Pons (tissue), 1 donor: ENCODE measurements around the gene MKRN1.
"Not testable (repeated sequence)": the region's sequence is repeated elsewhere in the genome, so short reads cannot be mapped to it uniquely, and the experiment has no call there.

Experiments
- DNase-seq: peaks from one replicate; pipeline ENCODE4 v3.0.0-alpha.2; 2016; ENCODE audit warnings: low spot score

MKRN1 gene

GRCh38 chr7:140484951-140485499 lies 5.7 kb upstream of the MKRN1 start:
- DNase-seq = no peak

GRCh38 chr7:140484479-140484878 lies 5.2 kb upstream of the MKRN1 start:
- DNase-seq = no peak

- no peak for DNase-seq
Measured at GRCh38 chr7:140479739-140480084, 407 bp upstream of the MKRN1 start.

GRCh38 chr7:140478246-140479061 lies 851 bp downstream of the MKRN1 start:
- no peak for DNase-seq

GRCh38 chr7:140476698-140477261 lies 2.5 kb downstream of the MKRN1 start:
- DNase-seq = no peak

GRCh38 chr7:140475747-140476333 lies 3.5 kb downstream of the MKRN1 start:
- peak; percentile 45 for DNase-seq

GRCh38 chr7:140463111-140463510 lies 16.2 kb downstream of the MKRN1 start:
- DNase-seq = no peak

- DNase-seq = no peak
Measured at GRCh38 chr7:140458916-140459315, 20.4 kb downstream of the MKRN1 start.

GRCh38 chr7:140458201-140458600 lies 21.1 kb downstream of the MKRN1 start:
- no peak for DNase-seq

- no peak for DNase-seq
Measured at GRCh38 chr7:140456551-140457051, 22.7 kb downstream of the MKRN1 start.

GRCh38 chr7:140455743-140456142 lies 23.6 kb downstream of the MKRN1 start:
- DNase-seq = no peak

GRCh38 chr7:140454657-140455015 lies 24.7 kb downstream of the MKRN1 start:
- DNase-seq = no peak

GRCh38 chr7:140453785-140454656 lies 25.3 kb downstream of the MKRN1 start:
- DNase-seq = not testable (repeated sequence)

- no peak for DNase-seq
Measured at GRCh38 chr7:140453273-140453672, 26.0 kb downstream of the MKRN1 start.

GRCh38 chr7:140451716-140452115 lies 27.6 kb downstream of the MKRN1 start:
- no peak for DNase-seq

- DNase-seq = no peak
Measured at GRCh38 chr7:140448781-140449480, 30.4 kb downstream of the MKRN1 start.

GRCh38 chr7:140447841-140448240 lies 31.5 kb downstream of the MKRN1 start:
- DNase-seq = no peak

- DNase-seq = no peak
Measured at GRCh38 chr7:140446467-140446866, 32.8 kb downstream of the MKRN1 start.

GRCh38 chr7:140441519-140441918 lies 37.8 kb downstream of the MKRN1 start:
- no peak for DNase-seq

- no peak for DNase-seq
Measured at GRCh38 chr7:140440593-140440992, 38.7 kb downstream of the MKRN1 start.

- DNase-seq = no peak
Measured at GRCh38 chr7:140439359-140439758, 39.9 kb downstream of the MKRN1 start.
